Measurements from ENCODE around the gene UTP20.

UTP20 gene

GRCh38 chr12:101280006-101280505 lies at the start of gene UTP20:
Gene UTP20 (plus strand): TSS chr12:101280105. CDS start chr12:101280283, 178 bp downstream.
- DNase-seq, result peak; percentile 94

- DNase-seq, result no peak
Observed at GRCh38 chr12:101230547-101230946, 49.4 kb upstream of the UTP20 start.

- DNase-seq, result no peak
Observed at GRCh38 chr12:101231636-101232035, 48.3 kb upstream of the UTP20 start.

GRCh38 chr12:101235686-101236085 lies 44.2 kb upstream of the UTP20 start:
- no peak for DNase-seq

- DNase-seq, result no peak
Observed at GRCh38 chr12:101238306-101238705, 41.6 kb upstream of the UTP20 start.

GRCh38 chr12:101238800-101239329 lies 41.0 kb upstream of the UTP20 start:
- no peak for DNase-seq

- DNase-seq, result no peak
Observed at GRCh38 chr12:101243074-101243473, 36.8 kb upstream of the UTP20 start.

GRCh38 chr12:101243616-101244015 lies 36.3 kb upstream of the UTP20 start:
- no peak for DNase-seq

- no peak for DNase-seq
Observed at GRCh38 chr12:101256266-101256665, 23.6 kb upstream of the UTP20 start.

- no peak for DNase-seq
Observed at GRCh38 chr12:101257357-101257756, 22.5 kb upstream of the UTP20 start.

GRCh38 chr12:101267111-101267510 lies 12.8 kb upstream of the UTP20 start:
- no peak for DNase-seq

- DNase-seq, result no peak
Observed at GRCh38 chr12:101276433-101276832, 3.5 kb upstream of the UTP20 start.

- DNase-seq, result no peak
Observed at GRCh38 chr12:101277443-101277842, 2.5 kb upstream of the UTP20 start.

- DNase-seq, result no peak
Observed at GRCh38 chr12:101287357-101287756, 7.5 kb downstream of the UTP20 start.

GRCh38 chr12:101297661-101298060 lies 17.8 kb downstream of the UTP20 start:
- no peak for DNase-seq

GRCh38 chr12:101298426-101298825 lies 18.5 kb downstream of the UTP20 start:
- DNase-seq, result no peak

- DNase-seq, result no peak
Observed at GRCh38 chr12:101299346-101299745, 19.4 kb downstream of the UTP20 start.

- DNase-seq, result no peak
Observed at GRCh38 chr12:101299931-101300330, 20.0 kb downstream of the UTP20 start.

GRCh38 chr12:101302741-101303140 lies 22.8 kb downstream of the UTP20 start:
- DNase-seq, result no peak

GRCh38 chr12:101305226-101305779 lies 25.4 kb downstream of the UTP20 start:
- DNase-seq, result no peak

- no peak for DNase-seq
Observed at GRCh38 chr12:101305794-101306193, 25.9 kb downstream of the UTP20 start.

- DNase-seq, result no peak
Observed at GRCh38 chr12:101322480-101322879, 42.6 kb downstream of the UTP20 start.

- DNase-seq, result no peak
Observed at GRCh38 chr12:101323255-101323654, 43.4 kb downstream of the UTP20 start.

GRCh38 chr12:101325590-101325989 lies 45.7 kb downstream of the UTP20 start:
- DNase-seq, result no peak

- no peak for DNase-seq
Observed at GRCh38 chr12:101327051-101327450, 47.1 kb downstream of the UTP20 start.

Data from CD4-positive, alpha-beta T cell treated with Interleukin-17A for 1 hour (primary cell).